GM18511 (cell line): Measurements from ENCODE around the gene LHX4.

Experiments
- ATAC-seq: cut with Tn5 transposase; IDR thresholded peaks from one replicate; pipeline ENCODE4 v1.9.1; 2021; ENCODE audit warnings: mild to moderate bottlenecking, moderate library complexity; ENCODE audit not compliant: unreplicated experiment

The LHX4 gene

GRCh38 chr1:180294711-180295110, 64.6 kb downstream of the LHX4 start:
- no peak for ATAC-seq

GRCh38 chr1:180295999-180296398, 65.9 kb downstream of the LHX4 start:
- ATAC-seq = no peak

- no peak for ATAC-seq
These were observed 69.6 kb downstream of the LHX4 start for GRCh38 chr1:180299479-180300221.

- ATAC-seq = no peak
These were observed 71.2 kb downstream of the LHX4 start for GRCh38 chr1:180301135-180301742.

- no peak for ATAC-seq
These were observed 79.3 kb downstream of the LHX4 start for GRCh38 chr1:180309338-180309737.

GRCh38 chr1:180310095-180310494, 80.0 kb downstream of the LHX4 start:
- no peak for ATAC-seq

- ATAC-seq = no peak
These were observed 81.1 kb downstream of the LHX4 start for GRCh38 chr1:180311011-180311730.

- no peak for ATAC-seq
These were observed 82.9 kb downstream of the LHX4 start for GRCh38 chr1:180312926-180313325.

- ATAC-seq = no peak
These were observed 97.0 kb downstream of the LHX4 start for GRCh38 chr1:180327089-180327488.
